GM12892 (cell line): ENCODE results near the gene KIF5C.

Experiments used
- POLR2A ChIP-seq: IDR thresholded peaks from 2 replicates; pipeline ENCODE4 v1.6.1; 2011; ENCODE audit warnings: low read depth, low read length, control low read depth
- POLR2AphosphoS5 ChIP-seq: IDR thresholded peaks from 2 replicates; pipeline ENCODE4 v1.6.1; 2011; ENCODE audit warnings: low read depth, low read length, control low read depth
- TAF1 ChIP-seq: IDR thresholded peaks from 2 replicates; pipeline ENCODE4 v1.6.1; 2011; ENCODE audit warnings: low read depth, mild to moderate bottlenecking, control low read depth, low read length, borderline replicate concordance

- TF ChIP-seq POLR2A (no peak), POLR2AphosphoS5 (no peak), TAF1 (no peak)
Measured at GRCh38 chr2:149001496-149001895, 126.5 kb downstream of the KIF5C start.
